PC-3 (cell line): ENCODE data around the gene DRC1. TPM values are rescaled to one million over a fixed set of nuclear protein-coding genes. Genes with fewer than 3 reads are reported as not detected.

Source experiments
- ATAC-seq: fragments of 200-7000 bp; cut with Tn5 transposase; 2 replicates; pipeline ENCODE4 v1.9.1; 2020; ENCODE audit warnings: mild to moderate bottlenecking, moderate library complexity
- BruUV-seq: library from RNA; stranded (reverse); fragments of 400-500 nt; replicated peaks from 2 replicates; lab custom pipeline; 2021; lab: Mats Ljungman, UMichigan
- CTCF ChIA-PET: fragments of 300-600 bp; sonication (Branson Sonifier 250); formaldehyde crosslinking; loops from one replicate; lab custom pipeline; 2022; ENCODE audit warnings: antibody characterized with exemption; lab: Charles Lee
- POLR2A ChIA-PET: fragments of 300-600 bp; sonication (Branson Sonifier 250); formaldehyde crosslinking; loops from one replicate; lab custom pipeline; 2022; ENCODE audit warnings: antibody characterized with exemption; ENCODE audit not compliant: unreplicated experiment; lab: Charles Lee
- DNase-seq: peaks from one replicate; pipeline ENCODE4 v3.0.0-alpha.2; 2015
- H2AFZ ChIP-seq: fragments of 300-600 bp; sonication (generic); 2 replicates; pipeline ENCODE4 v1.6.0; 2016; ENCODE audit warnings: antibody characterized with exemption, low read length
- H3F3A ChIP-seq: fragments of 300-600 bp; sonication (generic); one replicate; pipeline ENCODE4 v1.6.0; 2017; ENCODE audit warnings: antibody characterized with exemption, low read length, control low read depth, mild to moderate bottlenecking; ENCODE audit not compliant: unreplicated experiment
- H3K27ac ChIP-seq: fragments of 300-600 bp; sonication (generic); 2 replicates; pipeline ENCODE4 v1.5.1; 2016; ENCODE audit warnings: mild to moderate bottlenecking, low read length
- H3K27me3 ChIP-seq: fragments of 300-600 bp; sonication (generic); 2 replicates; pipeline ENCODE4 v1.6.1; 2016; ENCODE audit warnings: low read length, mixed read lengths
- H3K36me3 ChIP-seq: fragments of 300-600 bp; sonication (generic); 2 replicates; pipeline ENCODE4 v1.6.1; 2016; ENCODE audit warnings: low read depth, mixed run types, low read length, mixed read lengths
- H3K4me1 ChIP-seq: fragments of 300-600 bp; sonication (generic); 2 replicates; pipeline ENCODE4 v1.5.1; 2016; ENCODE audit warnings: low read length; ENCODE audit not compliant: insufficient read depth
- H3K4me2 ChIP-seq: fragments of 300-600 bp; sonication (generic); 2 replicates; pipeline ENCODE4 v1.6.0; 2016; ENCODE audit warnings: low read length
- H3K4me3 ChIP-seq: fragments of 300-600 bp; sonication (generic); 2 replicates; pipeline ENCODE4 v1.5.1; 2016; ENCODE audit warnings: mild to moderate bottlenecking, low read length, mixed read lengths
- H3K79me2 ChIP-seq: fragments of 300-600 bp; sonication (generic); 2 replicates; pipeline ENCODE4 v1.6.1; 2017; ENCODE audit warnings: low read length, mixed read lengths
- H3K9ac ChIP-seq: fragments of 300-600 bp; sonication (generic); 2 replicates; pipeline ENCODE4 v1.6.0; 2016; ENCODE audit warnings: mild to moderate bottlenecking, low read length
- H3K9me2 ChIP-seq: fragments of 300-600 bp; sonication (generic); replicated peaks from 2 replicates; pipeline ENCODE4 v1.6.1; 2016; ENCODE audit warnings: mixed run types, low read length, mixed read lengths
- H3K9me3 ChIP-seq: fragments of 300-600 bp; sonication (generic); 2 replicates; pipeline ENCODE4 v1.6.1; 2016; ENCODE audit warnings: low read length, mixed read lengths
- H4K20me1 ChIP-seq: fragments of 300-600 bp; sonication (generic); 2 replicates; pipeline ENCODE4 v1.6.1; 2016; ENCODE audit warnings: low read length, mixed read lengths
- EZH2 ChIP-seq: fragments of 300-600 bp; sonication (generic); IDR thresholded peaks from one replicate; pipeline ENCODE4 v1.6.1; 2017; ENCODE audit warnings: antibody characterized with exemption, mild to moderate bottlenecking, low read length; ENCODE audit not compliant: unreplicated experiment
- EZH2phosphoT487 ChIP-seq: fragments of 300-600 bp; sonication (generic); IDR thresholded peaks from 2 replicates; pipeline ENCODE4 v1.6.1; 2018; ENCODE audit warnings: mild to moderate bottlenecking, antibody characterized with exemption, low read length, borderline replicate concordance
- intact Hi-C: fragments of 100-400 bp; cut with micrococcal nuclease; formaldehyde crosslinking; loops from 2 replicates; pipeline ENCODE4 v1.9.0; 2023
- total RNA-seq: library from RNA; depleted of rRNA; stranded (reverse); fragments of >200 nt; gene quantifications from 2 replicates; pipeline ENCODE4 v1.2.3, GENCODE V29; 2014
- TF ChIP-seq, protein P1 (sequence below): fragments of 300-600 bp; sonication (generic); conservative IDR thresholded peaks from 2 replicates; pipeline ENCODE4 v1.5.1; 2017; ENCODE audit warnings: antibody characterized with exemption, low read depth, mild to moderate bottlenecking, low read length

Gene DRC1
- total RNA-seq, 1 experiment from 2014 or later, result not detected

DNA sequence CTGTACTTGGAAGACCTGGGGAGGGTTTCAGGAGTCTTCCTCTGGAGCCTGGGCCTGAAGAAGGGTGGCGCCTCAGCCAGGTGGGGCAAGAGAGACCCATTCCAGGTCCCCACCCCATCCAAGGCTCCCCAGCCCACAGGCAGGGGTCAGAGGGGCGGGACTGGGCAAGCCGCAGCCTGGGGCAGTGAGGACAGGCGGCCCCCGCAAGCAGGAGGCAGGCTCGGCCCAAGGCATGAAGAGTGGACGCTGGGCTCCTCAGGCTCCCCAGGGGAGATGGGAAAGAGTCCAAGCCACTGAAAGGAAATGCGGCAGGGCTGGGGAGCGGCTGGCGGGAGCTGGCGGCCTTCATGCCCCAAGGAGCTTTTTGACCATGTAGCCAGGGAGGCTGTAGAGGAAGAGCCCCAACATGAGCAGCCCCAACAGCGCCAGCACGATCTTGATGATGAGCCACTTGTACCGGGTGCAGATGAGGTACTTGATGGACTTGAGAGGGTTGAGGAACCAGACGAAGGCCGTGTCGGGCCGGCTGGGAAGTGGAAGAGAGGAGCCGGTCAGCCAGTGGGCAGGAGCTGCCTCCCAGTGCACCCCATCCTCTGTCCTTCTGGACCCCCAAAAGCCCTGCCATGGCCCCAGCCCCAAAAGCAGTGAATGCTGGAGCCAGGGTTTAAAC is 56.1 kb downstream of the DRC1 start:
- H3K79me2 ChIP-seq, result no peaks in the 10 kb centered on the region
- no peak overlapping the region for H3K4me2 ChIP-seq
- ChIA-PET POLR2A (no interaction called here), CTCF (no interaction called here)
- H3K9me2 ChIP-seq, result no peaks in the 10 kb centered on the region
- BruUV-seq, result no TSS peak
- peaks cover 5% of the 10 kb centered on the region; the same call in 1 of the 2 replicates for H3K4me1 ChIP-seq
- H3K27me3 ChIP-seq, result no peaks in the 10 kb centered on the region
- intact Hi-C loops, result no loop called here
- no peaks in the 10 kb centered on the region for H4K20me1 ChIP-seq
- TF ChIP-seq EZH2 (no peak), EZH2phosphoT487 (no peak)
- TF ChIP-seq, protein P1, sequence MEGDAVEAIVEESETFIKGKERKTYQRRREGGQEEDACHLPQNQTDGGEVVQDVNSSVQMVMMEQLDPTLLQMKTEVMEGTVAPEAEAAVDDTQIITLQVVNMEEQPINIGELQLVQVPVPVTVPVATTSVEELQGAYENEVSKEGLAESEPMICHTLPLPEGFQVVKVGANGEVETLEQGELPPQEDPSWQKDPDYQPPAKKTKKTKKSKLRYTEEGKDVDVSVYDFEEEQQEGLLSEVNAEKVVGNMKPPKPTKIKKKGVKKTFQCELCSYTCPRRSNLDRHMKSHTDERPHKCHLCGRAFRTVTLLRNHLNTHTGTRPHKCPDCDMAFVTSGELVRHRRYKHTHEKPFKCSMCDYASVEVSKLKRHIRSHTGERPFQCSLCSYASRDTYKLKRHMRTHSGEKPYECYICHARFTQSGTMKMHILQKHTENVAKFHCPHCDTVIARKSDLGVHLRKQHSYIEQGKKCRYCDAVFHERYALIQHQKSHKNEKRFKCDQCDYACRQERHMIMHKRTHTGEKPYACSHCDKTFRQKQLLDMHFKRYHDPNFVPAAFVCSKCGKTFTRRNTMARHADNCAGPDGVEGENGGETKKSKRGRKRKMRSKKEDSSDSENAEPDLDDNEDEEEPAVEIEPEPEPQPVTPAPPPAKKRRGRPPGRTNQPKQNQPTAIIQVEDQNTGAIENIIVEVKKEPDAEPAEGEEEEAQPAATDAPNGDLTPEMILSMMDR, result no peak
- H3K4me3 ChIP-seq, result no peak overlapping the region
- H3K9me3 ChIP-seq, result no peaks in the 10 kb centered on the region
- DNase-seq, result no peak
- H3K9ac ChIP-seq, result no peak overlapping the region
- no peak overlapping the region for H3K27ac ChIP-seq
- H3F3A ChIP-seq, result no peaks in the 10 kb centered on the region
- no peak for ATAC-seq
- H2AFZ ChIP-seq, result no peak overlapping the region
- no peaks in the 10 kb centered on the region for H3K36me3 ChIP-seq

DNA sequence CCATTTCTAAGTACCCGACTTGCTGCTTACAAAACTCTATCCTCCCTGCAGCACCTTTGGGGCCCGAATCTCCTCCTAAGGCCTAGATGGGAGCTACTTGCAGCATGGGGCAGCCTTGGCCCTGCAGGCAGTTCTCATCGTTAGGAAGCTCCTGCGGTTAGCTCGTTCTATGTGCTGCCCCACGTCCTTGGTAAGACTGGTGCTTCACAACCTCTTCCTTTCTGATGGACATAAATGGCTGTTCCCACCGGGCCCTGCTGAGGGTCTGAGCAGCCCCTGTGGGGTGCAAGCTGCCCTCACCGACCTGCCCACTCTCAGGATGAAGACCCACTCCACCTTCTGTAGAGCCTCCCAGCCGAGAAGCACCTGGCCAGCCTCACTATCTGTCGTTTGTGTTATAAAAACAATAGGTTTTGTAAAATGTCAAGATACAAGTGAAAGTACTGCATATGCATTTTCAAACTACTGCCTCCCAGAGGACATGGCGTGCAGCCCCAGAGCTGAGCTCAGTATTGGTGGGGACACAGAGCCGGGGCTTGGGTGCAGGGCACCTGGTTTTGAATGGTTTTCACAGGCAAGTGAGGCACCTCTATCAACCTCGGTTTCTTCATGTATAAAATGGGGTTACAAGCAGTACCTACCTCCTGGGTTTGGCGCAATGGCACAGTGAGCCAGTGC is 56.8 kb downstream of the DRC1 start:
- ATAC-seq (no peak), DNase-seq (no peak)
- Histone ChIP-seq H3K27ac (no peak overlapping the region), H3F3A (no peaks in the 10 kb centered on the region), H3K9me2 (no peaks in the 10 kb centered on the region), H3K4me2 (no peak overlapping the region), H3K4me1 (peaks cover 5% of the 10 kb centered on the region; the same call in 1 of the 2 replicates), H3K9me3 (no peaks in the 10 kb centered on the region), H3K4me3 (no peak overlapping the region), H4K20me1 (no peaks in the 10 kb centered on the region), H3K27me3 (no peaks in the 10 kb centered on the region), H3K79me2 (no peaks in the 10 kb centered on the region), H3K9ac (no peak overlapping the region), H2AFZ (no peak overlapping the region), H3K36me3 (no peaks in the 10 kb centered on the region)
- TF ChIP-seq, protein P1, result 0 out of 2 replicates have a peak, but pooled peaks have one; percentile 10
- no peak for TF ChIP-seq EZH2phosphoT487
- POLR2A ChIA-PET, result interaction anchor here (0.7 kb wide), 1 partner anchor 48 kb away, joined by 3 read pairs; no protein-coding TSS in a partner anchor
- BruUV-seq, result no TSS peak
- CTCF ChIA-PET, result interaction anchor here (0.6 kb wide), 1 partner anchor 102 kb away, joined by 13 read pairs; no protein-coding TSS in a partner anchor
- intact Hi-C loops, result no loop called here

- Histone ChIP-seq H3K9me2 (no peaks in the 10 kb centered on the region), H3K27me3 (no peaks in the 10 kb centered on the region), H3K79me2 (no peaks in the 10 kb centered on the region), H3K36me3 (no peaks in the 10 kb centered on the region), H3K9ac (no peak overlapping the region), H2AFZ (no peak overlapping the region), H3F3A (no peaks in the 10 kb centered on the region), H3K4me3 (no peak overlapping the region), H3K9me3 (no peaks in the 10 kb centered on the region), H3K4me2 (no peak overlapping the region), H3K27ac (no peak overlapping the region), H4K20me1 (no peaks in the 10 kb centered on the region), H3K4me1 (peaks cover 5% of the 10 kb centered on the region; the same call in 1 of the 2 replicates)
- ATAC-seq (no peak), DNase-seq (no peak)
- no TSS peak for BruUV-seq
- ChIA-PET CTCF (no interaction called here), POLR2A (no interaction called here)
- TF ChIP-seq EZH2 (no peak), EZH2phosphoT487 (no peak)
- TF ChIP-seq, protein P1, result no peak
- intact Hi-C loops, result no loop called here
Observed at GRCh38 chr2:26459991-26460612, 58.4 kb downstream of the DRC1 start.
